Natural killer cell treated with Interleukin-12 subunit alpha and Interleukin-12 subunit beta and Interleukin-15 and Interleukin-18, amount 100 ng/mL, for 72 hours (primary cell): ENCODE results near the gene PCGF3. TPM values are rescaled to one million over a fixed set of nuclear protein-coding genes. Genes with fewer than 3 reads are reported as not detected.
"Not testable (repeated sequence)": the region's sequence is repeated elsewhere in the genome, so short reads cannot be mapped to it uniquely, and the experiment has no call there.

ENCODE experiments used
- ATAC-seq, 2 donors: fragments of 150-1000 bp; cut with Tn5 transposase in 1 of 2; sonication (Bioruptor Pico), chemical (Tn5 transposase) in 1 of 2; 2 replicates each; pipeline ENCODE4 v1.10.0; 2021
- DNase-seq: peaks from one replicate; pipeline ENCODE4 v3.0.0; 2022; ENCODE audit warnings: low spot score
- H3K27ac Mint-ChIP-seq, 2 donors: 1 replicate in 1 of 2; 2 replicates in 1 of 2; pipeline ENCODE4 v1.8.0; 2022; ENCODE audit warnings: mixed read lengths in 2 of 2, mild to moderate bottlenecking in 1 of 2, moderate library complexity in 1 of 2
- H3K27me3 Mint-ChIP-seq, 2 donors: 1 replicate in 1 of 2; 2 replicates in 1 of 2; pipeline ENCODE4 v1.8.0; 2022; ENCODE audit warnings: mixed read lengths in 2 of 2
- H3K36me3 Mint-ChIP-seq: one replicate; pipeline ENCODE4 v1.8.0; 2022; ENCODE audit warnings: mixed read lengths
- H3K4me1 Mint-ChIP-seq, 2 donors: 1 replicate in 1 of 2; 2 replicates in 1 of 2; pipeline ENCODE4 v1.8.0; 2022; ENCODE audit warnings: low read depth in 2 of 2, mixed read lengths in 2 of 2, mild to moderate bottlenecking in 1 of 2
- H3K4me3 Mint-ChIP-seq: one replicate; pipeline ENCODE4 v1.8.0; 2022; ENCODE audit warnings: mixed read lengths
- H3K9me3 Mint-ChIP-seq: 2 replicates; pipeline ENCODE4 v1.8.0; 2022; ENCODE audit warnings: mixed read lengths
- total RNA-seq, 2 donors: library from RNA; stranded (reverse); gene quantifications; one replicate each; pipeline ENCODE4 v1.2.3, GENCODE V29; 2022

PCGF3 gene
- total RNA-seq, 2 donors from 2014 or later, result 50.6 to 54.3 TPM

- Mint-ChIP-seq H3K27me3 (peaks cover 31 to 36% of the 10 kb centered on the region in 2 donors), H3K4me3 (peak overlapping the region; percentile 8), H3K27ac (no peak overlapping the region), H3K36me3 (no peaks in the 10 kb centered on the region), H3K4me1 (peaks cover 7 to 12% of the 10 kb centered on the region in 2 donors), H3K9me3 (no peaks in the 10 kb centered on the region)
- ATAC-seq, result no peak
- DNase-seq, result no peak
Observed at GRCh38 chr4:793093-793861, 87.6 kb downstream of the PCGF3 start.

GRCh38 chr4:793941-794621 is 88.4 kb downstream of the PCGF3 start:
- Mint-ChIP-seq H3K4me3 (no peak overlapping the region), H3K27ac (no peak overlapping the region)
- ATAC-seq, result no peak

GRCh38 chr4:794900-795725 is 89.5 kb downstream of the PCGF3 start:
- Mint-ChIP-seq H3K36me3 (no peaks in the 10 kb centered on the region), H3K27ac (no peak overlapping the region), H3K4me1 (peaks cover 7 to 15% of the 10 kb centered on the region in 2 donors), H3K9me3 (no peaks in the 10 kb centered on the region), H3K4me3 (no peak overlapping the region), H3K27me3 (peaks cover 31 to 39% of the 10 kb centered on the region in 2 donors)
- DNase-seq (no peak), ATAC-seq (no peak)

More at GRCh38 chr4:793941-794621, 88.4 kb downstream of the PCGF3 start:
- Mint-ChIP-seq H3K27me3 (peaks cover 31 to 38% of the 10 kb centered on the region in 2 donors), H3K4me1 (peaks cover 7 to 14% of the 10 kb centered on the region in 2 donors), H3K9me3 (no peaks in the 10 kb centered on the region), H3K36me3 (no peaks in the 10 kb centered on the region)
- DNase-seq, result no peak

GRCh38 chr4:795726-796119 is 90.1 kb downstream of the PCGF3 start:
- no peak for ATAC-seq
- Mint-ChIP-seq H3K9me3 (no peaks in the 10 kb centered on the region), H3K4me3 (no peak overlapping the region), H3K36me3 (no peaks in the 10 kb centered on the region), H3K27me3 (peaks cover 27 to 36% of the 10 kb centered on the region in 2 donors), H3K27ac (no peak overlapping the region), H3K4me1 (peaks cover 7 to 15% of the 10 kb centered on the region in 2 donors)
- no peak for DNase-seq

- H3K36me3 Mint-ChIP-seq, result no peaks in the 10 kb centered on the region
- no peaks in the 10 kb centered on the region for H3K9me3 Mint-ChIP-seq
- peaks cover 22 to 34% of the 10 kb centered on the region in 2 donors for H3K27me3 Mint-ChIP-seq
- no peak overlapping the region for H3K4me3 Mint-ChIP-seq
- peaks cover 7 to 15% of the 10 kb centered on the region in 2 donors for H3K4me1 Mint-ChIP-seq
- DNase-seq (no peak), ATAC-seq (no peak)
- no peak overlapping the region for H3K27ac Mint-ChIP-seq
Observed at GRCh38 chr4:796206-796605, 90.6 kb downstream of the PCGF3 start.

- H3K27me3 Mint-ChIP-seq, result peaks cover 22 to 34% of the 10 kb centered on the region in 2 donors
- H3K27ac Mint-ChIP-seq, result no peak overlapping the region
- no peak for DNase-seq
- H3K4me3 Mint-ChIP-seq, result no peak overlapping the region
- H3K9me3 Mint-ChIP-seq, result no peaks in the 10 kb centered on the region
- H3K4me1 Mint-ChIP-seq, result peaks cover 7 to 15% of the 10 kb centered on the region in 2 donors
- no peak for ATAC-seq
- no peaks in the 10 kb centered on the region for H3K36me3 Mint-ChIP-seq
Observed at GRCh38 chr4:797066-797465, 91.4 kb downstream of the PCGF3 start.

- H3K4me3 Mint-ChIP-seq, result no peak overlapping the region
Observed at GRCh38 chr4:801436-802124, 95.9 kb downstream of the PCGF3 start.

GRCh38 chr4:803884-804283 is 98.3 kb downstream of the PCGF3 start:
- no peak overlapping the region for H3K27ac Mint-ChIP-seq
- H3K4me3 Mint-ChIP-seq, result no peak overlapping the region
- peaks cover 3% of the 10 kb centered on the region for H3K9me3 Mint-ChIP-seq
- peaks cover 18 to 21% of the 10 kb centered on the region in 2 donors for H3K27me3 Mint-ChIP-seq
- no peak for ATAC-seq
- H3K4me1 Mint-ChIP-seq, result peaks cover 0 to 3% of the 10 kb centered on the region in 2 donors
- no peak for DNase-seq
- H3K36me3 Mint-ChIP-seq, result peaks cover 4% of the 10 kb centered on the region

More at GRCh38 chr4:801436-802124, 95.9 kb downstream of the PCGF3 start:
- no peak overlapping the region for H3K27ac Mint-ChIP-seq
- peaks cover 0 to 3% of the 10 kb centered on the region in 2 donors for H3K4me1 Mint-ChIP-seq
- DNase-seq, result no peak
- peaks cover 14 to 21% of the 10 kb centered on the region in 2 donors for H3K27me3 Mint-ChIP-seq
- peaks cover 4% of the 10 kb centered on the region for H3K36me3 Mint-ChIP-seq
- no peak for ATAC-seq
- peaks cover 3% of the 10 kb centered on the region for H3K9me3 Mint-ChIP-seq

GRCh38 chr4:804804-805203 is 99.2 kb downstream of the PCGF3 start:
- ATAC-seq, result no peak
- H3K4me1 Mint-ChIP-seq, result no peaks in the 10 kb centered on the region
- peaks cover 15 to 21% of the 10 kb centered on the region in 2 donors for H3K27me3 Mint-ChIP-seq
- H3K27ac Mint-ChIP-seq, result no peak overlapping the region
- H3K4me3 Mint-ChIP-seq, result no peak overlapping the region
- peaks cover 3% of the 10 kb centered on the region for H3K9me3 Mint-ChIP-seq
- H3K36me3 Mint-ChIP-seq, result peaks cover 4% of the 10 kb centered on the region
- DNase-seq, result peak; percentile 49

GRCh38 chr4:806979-807378 is 101.3 kb downstream of the PCGF3 start:
- not testable (repeated sequence) for H3K4me1 Mint-ChIP-seq, ATAC-seq, DNase-seq, H3K36me3 Mint-ChIP-seq, H3K27ac Mint-ChIP-seq, H3K9me3 Mint-ChIP-seq, H3K4me3 Mint-ChIP-seq
- peaks cover 21 to 22% of the 10 kb centered on the region in 2 donors for H3K27me3 Mint-ChIP-seq

- no peak overlapping the region for H3K4me3 Mint-ChIP-seq
- H3K4me1 Mint-ChIP-seq, result no peaks in the 10 kb centered on the region
- peaks cover 4% of the 10 kb centered on the region for H3K36me3 Mint-ChIP-seq
- peaks cover 3% of the 10 kb centered on the region for H3K9me3 Mint-ChIP-seq
- H3K27ac Mint-ChIP-seq, result no peak overlapping the region
- ATAC-seq (no peak), DNase-seq (no peak)
- peaks cover 21 to 26% of the 10 kb centered on the region in 2 donors for H3K27me3 Mint-ChIP-seq
Observed at GRCh38 chr4:807792-808191, 102.2 kb downstream of the PCGF3 start.

- Mint-ChIP-seq H3K27ac (no peak overlapping the region), H3K27me3 (peaks cover 28 to 33% of the 10 kb centered on the region in 2 donors), H3K4me3 (no peak overlapping the region), H3K36me3 (peaks cover 4% of the 10 kb centered on the region), H3K4me1 (no peaks in the 10 kb centered on the region), H3K9me3 (peaks cover 3% of the 10 kb centered on the region)
- ATAC-seq, result no peak
- DNase-seq, result peak; percentile 60
Observed at GRCh38 chr4:808860-809570, 103.4 kb downstream of the PCGF3 start.
